ENCODE measurements around the gene TSPAN9. TPM values are rescaled to one million over a fixed set of nuclear protein-coding genes. Genes with fewer than 3 reads are reported as not detected.

The TSPAN9 gene
- polyA plus RNA-seq, 1 of the 3 experiments (the other 2 are of a cell fraction): 34.9 TPM

- Histone ChIP-seq H3K27me3 (ENCODE audit: insufficient read depth) (no peaks in the 10 kb centered on the region), H4K20me1 (ENCODE audit: insufficient read depth) (no peaks in the 10 kb centered on the region), H3K79me2 (ENCODE audit: insufficient read depth) (peaks cover 3% of the 10 kb centered on the region; the same call in 1 of the 2 replicates), H3K9ac (no peak overlapping the region), H3K36me3 (replicated peaks in 1 of 2; ENCODE audit: control insufficient read depth in 1 of 2, insufficient read depth in 2 of 2, low read length in 1 of 2) (peaks cover 0 to 9% of the 10 kb centered on the region in 2 experiments), H3K4me2 (no peak overlapping the region), H2AFZ (ENCODE audit: low read depth) (no peak overlapping the region), H3K9me2 (no peaks in the 10 kb centered on the region), H3K4me1 (ENCODE audit: control insufficient read depth in 1 of 2, insufficient read depth in 2 of 2, low read depth in 1 of 2, low read length in 1 of 2) (peaks cover 18 to 23% of the 10 kb centered on the region in 2 experiments; a peak in 3 of 4 replicates), H3K27ac (ENCODE audit: low read depth in 2 of 2, low read length in 1 of 2) (no peak overlapping the region), H3K4me3 (ENCODE audit: low read depth in 2 of 2, low read length in 1 of 2) (no peak overlapping the region), H3F3A (replicated peaks; ENCODE audit: insufficient read depth) (peaks cover 8% of the 10 kb centered on the region), H3K9me3 (no peaks in the 10 kb centered on the region)
- no peak for DNase-seq
- POLR2A ChIA-PET: no interaction called here
- CTCF ChIA-PET: interaction anchor here (1.6 to 2.1 kb wide), 3 partner anchors 26 to 93 kb away, joined by 6 to 9 read pairs (median 6); no protein-coding TSS in a partner anchor
- 100% methylated on average over 1 of the region's 5 CpGs for WGBS (ENCODE audit: low lambda C conversion rate)
- no peak for TF ChIP-seq NFIC (IDR thresholded peaks at IDR 0.05; ENCODE audit: borderline replicate concordance)
- no peak for TF ChIP-seq FOSL2 (IDR thresholded peaks at IDR 0.05; ENCODE audit: borderline replicate concordance, low read depth)
- TF ChIP-seq RXRA (IDR thresholded peaks at IDR 0.05; ENCODE audit: borderline replicate concordance, low read depth): no peak
- TF ChIP-seq CTCF (IDR thresholded peaks at IDR 0.05): no peak
- no peak for TF ChIP-seq CHD2 (IDR thresholded peaks at IDR 0.05; ENCODE audit: low read length, partially characterized antibody)
- TF ChIP-seq SMC3 (IDR thresholded peaks at IDR 0.05; ENCODE audit: low read depth, low read length): no peak
- no peak for TF ChIP-seq GATA2 (CRISPR knock-in tag; IDR thresholded peaks at IDR 0.05)
- no peak for TF ChIP-seq TCF12 (IDR thresholded peaks at IDR 0.05)
- TF ChIP-seq PBX3 (IDR thresholded peaks at IDR 0.05): no peak
- TF ChIP-seq IRF3 (IDR thresholded peaks at IDR 0.05; ENCODE audit: low read depth, low read length): no peak
- TF ChIP-seq EP300 (IDR thresholded peaks at IDR 0.05; ENCODE audit: borderline replicate concordance in 1 of 2, low read depth in 1 of 2, low read length in 1 of 2): no peak
- TF ChIP-seq FOXM1 (IDR thresholded peaks at IDR 0.05; ENCODE audit: low read depth): no peak
- TF ChIP-seq NRF1 (IDR thresholded peaks at IDR 0.05; ENCODE audit: low read depth, low read length): no peak
- no peak for TF ChIP-seq MEF2A (IDR thresholded peaks at IDR 0.05; ENCODE audit: borderline replicate concordance, low read depth)
- TF ChIP-seq FOXJ3 (CRISPR knock-in tag; IDR thresholded peaks at IDR 0.05): no peak
Observed at GRCh38 chr12:3228552-3228951, 151.4 kb downstream of the TSPAN9 start.

Data from SK-N-SH (cell line).